IPS-18a (cell line): ENCODE measurements around the gene TGM1.

Experiments used
- H3K27ac ChIP-seq: one replicate; pipeline ENCODE4 v1.5.1; 2013; ENCODE audit warnings: low read length
- H3K27me3 ChIP-seq: one replicate; pipeline ENCODE4 v1.6.1; 2013; ENCODE audit warnings: mild to moderate bottlenecking, low read length; ENCODE audit not compliant: control insufficient read depth, insufficient read depth
- H3K36me3 ChIP-seq: one replicate; pipeline ENCODE4 v1.6.1; 2013; ENCODE audit warnings: low read depth, low read length; ENCODE audit not compliant: control insufficient read depth
- H3K4me1 ChIP-seq: one replicate; pipeline ENCODE4 v1.6.1; 2013; ENCODE audit warnings: low read depth, low read length; ENCODE audit not compliant: control insufficient read depth
- H3K4me3 ChIP-seq: one replicate; pipeline ENCODE4 v1.5.1; 2013; ENCODE audit warnings: low read length
- H3K9ac ChIP-seq: one replicate; pipeline ENCODE4 v1.6.1; 2013; ENCODE audit warnings: mild to moderate bottlenecking, low read length, moderate library complexity
- H3K9me3 ChIP-seq: one replicate; pipeline ENCODE4 v1.6.1; 2013; ENCODE audit warnings: low read depth, low read length; ENCODE audit not compliant: control insufficient read depth

The TGM1 gene

GRCh38 chr14:24274101-24274543 is 11.1 kb upstream of the TGM1 start:
- Histone ChIP-seq H3K9me3 (no peaks in the 10 kb centered on the region), H3K27ac (no peak overlapping the region), H3K4me1 (no peaks in the 10 kb centered on the region), H3K36me3 (no peaks in the 10 kb centered on the region), H3K27me3 (no peaks in the 10 kb centered on the region), H3K4me3 (no peak overlapping the region), H3K9ac (no peak overlapping the region)

- no peak overlapping the region for H3K4me3 ChIP-seq
- no peak overlapping the region for H3K9ac ChIP-seq
- no peaks in the 10 kb centered on the region for H3K27me3 ChIP-seq
- no peak overlapping the region for H3K27ac ChIP-seq
- no peaks in the 10 kb centered on the region for H3K9me3 ChIP-seq
- no peaks in the 10 kb centered on the region for H3K4me1 ChIP-seq
- no peaks in the 10 kb centered on the region for H3K36me3 ChIP-seq
These were observed 10.5 kb upstream of the TGM1 start for GRCh38 chr14:24273422-24273998.

- H3K27me3 ChIP-seq, result no peaks in the 10 kb centered on the region
- H3K9ac ChIP-seq, result no peak overlapping the region
- H3K4me3 ChIP-seq, result no peak overlapping the region
- H3K27ac ChIP-seq, result no peak overlapping the region
- H3K36me3 ChIP-seq, result no peaks in the 10 kb centered on the region
- no peaks in the 10 kb centered on the region for H3K9me3 ChIP-seq
- no peaks in the 10 kb centered on the region for H3K4me1 ChIP-seq
These were observed 9.5 kb upstream of the TGM1 start for GRCh38 chr14:24272467-24272866.

GRCh38 chr14:24271834-24272263 is 8.9 kb upstream of the TGM1 start:
- H3K27ac ChIP-seq, result no peak overlapping the region
- H3K9ac ChIP-seq, result peak overlapping the region; percentile 95
- no peaks in the 10 kb centered on the region for H3K4me1 ChIP-seq

GRCh38 chr14:24271134-24271833 is 8.3 kb upstream of the TGM1 start, which contains the start of gene RABGGTA:
TSS of gene RABGGTA (minus strand) at chr14:24271597. CDS start at chr14:24271115, 482 bp downstream.
- H3K4me3 ChIP-seq, result peak within 1 kb of the TSS; percentile 95
- H3K9me3 ChIP-seq, result no peaks in the 10 kb centered on the region

More at GRCh38 chr14:24271834-24272263, 8.9 kb upstream of the TGM1 start:
- H3K9me3 ChIP-seq, result no peaks in the 10 kb centered on the region
- no peaks in the 10 kb centered on the region for H3K27me3 ChIP-seq
- H3K36me3 ChIP-seq, result peaks cover 4% of the 10 kb centered on the region
- peak overlapping the region; percentile 95 for H3K4me3 ChIP-seq

DNA sequence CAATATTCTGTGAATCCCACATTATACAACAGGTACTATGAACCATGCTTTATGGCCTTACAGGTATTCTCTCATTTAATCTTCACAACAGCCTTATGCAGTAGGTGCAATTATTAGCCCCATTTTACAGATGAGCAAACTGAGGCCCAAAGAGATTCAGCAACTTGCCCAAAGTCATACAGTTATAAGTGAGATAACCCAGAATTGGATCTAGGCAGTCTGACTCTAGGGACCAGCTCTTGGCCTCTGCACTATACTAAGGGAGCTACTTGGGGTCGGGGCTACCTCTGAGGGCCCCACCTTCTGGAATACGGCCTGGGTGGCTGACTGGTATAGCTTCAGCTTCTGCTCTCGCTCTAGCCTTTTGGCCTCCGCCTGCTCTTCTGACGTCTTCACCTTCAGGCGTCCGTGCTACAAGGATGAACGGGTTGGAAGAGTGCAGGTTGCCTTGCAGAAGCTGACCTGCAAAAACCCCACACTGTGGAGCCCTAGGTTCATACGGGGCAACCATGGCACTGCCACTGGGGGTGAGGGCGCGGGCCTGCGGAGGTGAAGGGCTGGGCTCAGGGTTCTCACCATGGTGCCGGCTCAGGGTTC is 7.7 kb upstream of the TGM1 start:
- Histone ChIP-seq H3K9me3 (no peaks in the 10 kb centered on the region), H3K4me1 (no peaks in the 10 kb centered on the region), H3K36me3 (peaks cover 9% of the 10 kb centered on the region), H3K9ac (peak overlapping the region; percentile 95), H3K4me3 (peak overlapping the region; percentile 95), H3K27me3 (no peaks in the 10 kb centered on the region), H3K27ac (peak overlapping the region; percentile 89)

More at GRCh38 chr14:24271134-24271833, 8.3 kb upstream of the TGM1 start, which contains the start of gene RABGGTA:
- H3K27ac ChIP-seq, result peak within 1 kb of the TSS; percentile 89
- H3K27me3 ChIP-seq, result no peaks in the 10 kb centered on the region
- H3K9ac ChIP-seq, result peak within 1 kb of the TSS; percentile 95
- peaks cover 9% of the 10 kb centered on the region for H3K36me3 ChIP-seq
- no peaks in the 10 kb centered on the region for H3K4me1 ChIP-seq

- Histone ChIP-seq H3K4me3 (no peak overlapping the region), H3K27me3 (no peaks in the 10 kb centered on the region), H3K27ac (no peak overlapping the region), H3K9me3 (no peaks in the 10 kb centered on the region), H3K36me3 (peaks cover 9% of the 10 kb centered on the region), H3K9ac (no peak overlapping the region), H3K4me1 (no peaks in the 10 kb centered on the region)
These were observed 7.0 kb upstream of the TGM1 start for GRCh38 chr14:24269910-24270536.

- Histone ChIP-seq H3K36me3 (peaks cover 9% of the 10 kb centered on the region), H3K9ac (no peak overlapping the region), H3K27me3 (no peaks in the 10 kb centered on the region), H3K4me1 (no peaks in the 10 kb centered on the region), H3K4me3 (no peak overlapping the region), H3K27ac (no peak overlapping the region), H3K9me3 (no peaks in the 10 kb centered on the region)
These were observed 6.4 kb upstream of the TGM1 start for GRCh38 chr14:24269368-24269767.

GRCh38 chr14:24268225-24268624 is 5.2 kb upstream of the TGM1 start:
- peaks cover 9% of the 10 kb centered on the region for H3K36me3 ChIP-seq
- H3K9me3 ChIP-seq, result no peaks in the 10 kb centered on the region
- no peak overlapping the region for H3K27ac ChIP-seq
- H3K4me1 ChIP-seq, result no peaks in the 10 kb centered on the region
- H3K27me3 ChIP-seq, result no peaks in the 10 kb centered on the region
- no peak overlapping the region for H3K9ac ChIP-seq
- H3K4me3 ChIP-seq, result no peak overlapping the region

DNA sequence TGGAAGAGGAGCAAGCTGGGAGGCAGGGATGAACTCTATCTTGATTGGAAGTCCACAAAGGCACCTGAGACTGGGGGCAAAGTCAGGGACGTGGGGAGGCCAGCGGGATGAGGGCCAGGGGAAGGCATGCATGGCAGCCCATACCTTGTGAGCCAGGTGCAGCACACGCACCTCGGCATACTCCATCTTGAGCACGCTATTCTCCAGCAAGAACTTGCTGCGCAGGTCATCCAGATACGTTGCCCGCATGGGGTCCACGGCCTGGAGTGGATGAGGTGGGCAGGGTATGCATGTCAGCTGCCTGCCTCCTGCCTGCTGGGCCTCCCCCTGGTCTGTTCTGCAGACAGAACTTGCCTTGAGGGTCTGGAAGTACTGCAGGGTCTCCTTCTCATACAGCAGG is 4.5 kb upstream of the TGM1 start:
- H3K27me3 ChIP-seq, result no peaks in the 10 kb centered on the region
- no peak overlapping the region for H3K9ac ChIP-seq
- no peaks in the 10 kb centered on the region for H3K9me3 ChIP-seq
- H3K4me1 ChIP-seq, result no peaks in the 10 kb centered on the region
- H3K36me3 ChIP-seq, result peaks cover 9% of the 10 kb centered on the region
- H3K27ac ChIP-seq, result no peak overlapping the region
- no peak overlapping the region for H3K4me3 ChIP-seq
